Effector memory CD4-positive, alpha-beta T cell (primary cell): ENCODE measurements around the gene UBTD1.
"Not testable (repeated sequence)": the region's sequence is repeated elsewhere in the genome, so short reads cannot be mapped to it uniquely, and the experiment has no call there.

Experiments
- DNase-seq, 3 donors: peaks; one replicate each; pipeline ENCODE4 v3.0.0-alpha.2; 2020
- H3K27ac ChIP-seq: 2 replicates; pipeline ENCODE4 v1.7.0; 2013; ENCODE audit warnings: mild to moderate bottlenecking, low read length, moderate library complexity; ENCODE audit not compliant: insufficient read depth, poor library complexity, severe bottlenecking
- H3K27me3 ChIP-seq: replicated peaks from 2 replicates; pipeline ENCODE4 v1.7.0; 2013; ENCODE audit warnings: mild to moderate bottlenecking, low read length; ENCODE audit not compliant: insufficient read depth, control insufficient read depth, poor library complexity, severe bottlenecking
- H3K36me3 ChIP-seq: 2 replicates; pipeline ENCODE4 v1.7.0; 2013; ENCODE audit warnings: mild to moderate bottlenecking, low read length, moderate library complexity; ENCODE audit not compliant: control insufficient read depth, insufficient read depth
- H3K4me1 ChIP-seq: 2 replicates; pipeline ENCODE4 v1.7.0; 2013; ENCODE audit warnings: low read length, mild to moderate bottlenecking; ENCODE audit not compliant: control insufficient read depth, insufficient read depth, poor library complexity, severe bottlenecking
- H3K4me3 ChIP-seq: 2 replicates; pipeline ENCODE4 v1.7.0; 2013; ENCODE audit warnings: low read length, low read depth, mild to moderate bottlenecking; ENCODE audit not compliant: insufficient read depth, poor library complexity, severe bottlenecking
- H3K9me3 ChIP-seq: 2 replicates; pipeline ENCODE4 v1.7.0; 2013; ENCODE audit warnings: mild to moderate bottlenecking, low read length, moderate library complexity; ENCODE audit not compliant: control insufficient read depth

UBTD1 gene

DNA sequence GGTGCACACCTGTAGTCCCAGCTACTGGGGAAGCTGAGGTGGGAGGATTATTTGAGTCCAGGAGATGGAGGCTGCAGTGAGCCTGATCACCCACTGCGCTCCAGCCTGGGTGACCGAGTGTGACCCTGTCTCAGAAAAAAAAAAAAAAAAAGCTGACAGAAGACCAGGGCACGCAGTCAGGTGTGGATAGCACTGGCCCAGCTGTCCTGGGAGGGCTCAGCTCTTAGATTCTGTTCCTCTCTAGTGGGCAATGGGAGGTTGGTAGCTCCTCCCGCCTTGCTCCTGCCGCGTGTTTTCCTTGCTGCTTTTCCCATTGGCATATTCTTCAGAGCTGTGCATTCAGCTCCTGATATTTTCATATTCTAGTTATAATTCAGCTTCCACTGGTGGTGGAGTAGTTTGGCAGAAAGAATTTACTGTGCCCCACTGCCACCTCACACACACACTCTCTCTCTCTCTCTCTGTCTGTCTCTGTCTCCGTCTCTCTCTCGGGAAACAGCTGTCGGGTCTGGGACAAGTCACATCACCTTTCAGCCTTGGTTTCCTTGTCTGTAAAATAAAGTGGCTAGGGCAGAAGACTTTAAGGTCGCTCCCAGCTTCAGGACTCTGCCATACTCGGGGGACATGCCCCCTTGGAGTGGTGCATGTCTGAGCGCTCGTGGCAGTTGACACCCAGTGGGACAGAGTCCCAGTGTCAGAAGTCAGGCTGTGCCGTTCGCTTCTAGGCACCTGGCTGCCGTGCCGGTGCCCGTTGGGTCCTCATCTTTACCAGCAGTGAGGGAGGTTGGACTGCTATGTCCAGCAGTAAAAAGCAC lies 47.9 kb downstream of the UBTD1 start:
- no peak overlapping the region for H3K4me3 ChIP-seq
- no peak for DNase-seq
- H3K27ac ChIP-seq, result no peak overlapping the region
- H3K9me3 ChIP-seq, result no peaks in the 10 kb centered on the region
- H3K4me1 ChIP-seq, result no peaks in the 10 kb centered on the region
- no peaks in the 10 kb centered on the region for H3K36me3 ChIP-seq
- H3K27me3 ChIP-seq, result no peaks in the 10 kb centered on the region

DNA sequence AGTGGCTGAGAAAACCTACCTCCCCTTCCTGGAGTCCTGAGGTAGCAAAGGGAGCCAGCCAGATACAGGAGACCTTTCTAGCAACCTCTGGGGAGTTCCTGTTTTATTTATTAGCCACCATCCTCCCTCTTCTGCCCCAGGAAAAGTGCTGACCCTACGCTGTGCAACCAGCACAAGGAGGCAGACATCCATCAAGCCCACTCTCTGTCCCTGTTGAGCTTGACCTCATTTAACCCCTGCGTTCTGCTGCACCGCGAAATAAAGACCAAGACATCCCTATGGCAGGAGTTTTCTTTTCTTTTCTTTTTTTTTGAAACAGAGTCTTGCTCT lies 48.5 kb downstream of the UBTD1 start:
- Histone ChIP-seq H3K4me1 (no peaks in the 10 kb centered on the region), H3K4me3 (no peak overlapping the region), H3K27me3 (no peaks in the 10 kb centered on the region), H3K9me3 (no peaks in the 10 kb centered on the region), H3K36me3 (no peaks in the 10 kb centered on the region), H3K27ac (no peak overlapping the region)
- DNase-seq, result no peak

DNA sequence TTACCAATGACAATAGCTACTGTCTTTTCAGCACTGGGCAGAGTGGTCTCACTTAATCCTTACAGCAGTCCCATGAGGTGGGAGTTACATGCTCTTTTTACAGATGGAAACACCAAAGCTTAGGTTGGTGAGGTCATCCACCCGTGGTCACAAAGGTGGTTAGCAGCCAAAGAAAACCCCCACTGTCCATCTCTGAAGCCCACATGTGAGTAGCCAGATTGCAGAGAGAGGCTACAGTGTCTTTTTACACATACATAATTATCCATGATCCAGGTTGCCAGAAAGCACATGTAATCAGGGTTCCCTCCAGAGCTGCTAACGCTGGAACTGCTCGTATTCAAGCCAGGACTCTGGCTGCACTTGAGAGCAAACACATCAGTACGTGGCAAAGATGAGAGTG lies 49.2 kb downstream of the UBTD1 start:
- no peaks in the 10 kb centered on the region for H3K4me1 ChIP-seq
- no peak overlapping the region for H3K4me3 ChIP-seq
- no peak for DNase-seq
- no peaks in the 10 kb centered on the region for H3K36me3 ChIP-seq
- no peaks in the 10 kb centered on the region for H3K27me3 ChIP-seq
- H3K27ac ChIP-seq, result no peak overlapping the region
- no peaks in the 10 kb centered on the region for H3K9me3 ChIP-seq

DNA sequence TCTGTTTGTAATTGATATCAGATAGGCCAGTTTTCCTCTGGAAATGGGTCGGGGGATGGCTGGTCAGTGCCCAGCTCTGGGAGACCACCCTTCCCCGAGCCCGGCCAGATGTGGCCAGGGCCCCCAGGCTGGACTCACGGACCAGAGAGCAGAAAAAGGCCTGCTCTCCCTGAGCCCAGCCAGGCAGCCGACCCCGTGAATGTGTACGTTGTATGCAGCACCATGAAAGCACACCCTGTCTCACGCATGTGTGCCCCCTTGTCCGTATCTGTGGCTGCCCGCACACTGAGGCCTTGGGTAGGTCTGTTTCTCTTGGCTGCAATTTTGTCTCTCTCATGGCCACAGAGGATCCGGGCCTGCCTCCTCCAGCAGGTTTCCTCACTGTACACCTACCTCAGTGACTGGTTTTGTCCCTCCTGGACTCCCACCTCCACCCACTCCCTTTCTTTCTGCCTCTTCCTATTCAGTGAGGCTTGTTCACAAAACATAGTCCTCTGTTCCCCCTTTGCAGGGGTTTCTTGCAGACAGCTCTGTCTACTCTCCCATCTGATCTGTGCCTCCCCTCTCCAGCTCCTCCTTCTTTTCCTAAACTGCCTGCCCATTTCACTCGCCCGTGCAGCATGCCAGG lies 50.2 kb downstream of the UBTD1 start:
- DNase-seq, result no peak
- H3K27ac ChIP-seq, result no peak overlapping the region
- H3K27me3 ChIP-seq, result no peaks in the 10 kb centered on the region
- no peaks in the 10 kb centered on the region for H3K9me3 ChIP-seq
- no peaks in the 10 kb centered on the region for H3K4me1 ChIP-seq
- H3K36me3 ChIP-seq, result no peaks in the 10 kb centered on the region
- H3K4me3 ChIP-seq, result no peak overlapping the region

DNA sequence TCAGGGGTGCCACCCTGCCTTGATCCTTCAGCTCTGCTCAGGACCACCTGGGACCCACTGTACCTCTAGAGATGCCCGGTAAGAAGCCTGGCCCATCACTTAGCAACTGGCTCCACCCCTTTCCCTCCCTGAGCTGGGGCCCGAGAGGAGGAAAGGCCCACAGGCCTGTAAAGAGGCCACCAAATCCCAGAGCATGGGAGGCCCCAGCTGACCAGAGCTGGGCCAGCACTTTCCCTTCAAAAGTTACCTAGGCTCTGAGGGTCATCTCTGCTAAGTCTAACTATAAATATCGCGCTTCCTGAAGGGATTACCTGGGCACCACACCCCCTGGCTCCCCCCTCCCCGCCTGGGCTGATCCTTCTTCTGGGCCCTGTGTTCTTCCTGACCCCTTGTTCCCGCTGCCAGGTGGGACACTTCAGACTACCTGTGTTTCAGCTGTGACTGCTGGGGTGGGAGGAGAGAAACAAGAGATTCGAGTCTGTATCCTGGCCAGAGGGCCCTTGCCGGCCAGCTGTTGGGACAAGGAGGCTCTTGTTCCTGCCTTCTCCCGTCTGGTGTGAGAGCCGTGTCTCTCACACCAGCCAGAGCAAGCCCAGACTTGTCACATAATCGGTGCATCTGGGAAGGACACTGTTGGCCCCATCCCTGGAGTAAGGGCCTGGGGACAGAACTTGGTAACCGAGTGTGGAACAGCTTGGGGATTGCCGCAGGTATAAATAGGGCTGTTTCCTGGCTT lies 51.0 kb downstream of the UBTD1 start:
- no peaks in the 10 kb centered on the region for H3K36me3 ChIP-seq
- no peak overlapping the region for H3K4me3 ChIP-seq
- no peaks in the 10 kb centered on the region for H3K9me3 ChIP-seq
- no peak for DNase-seq
- no peaks in the 10 kb centered on the region for H3K27me3 ChIP-seq
- no peak overlapping the region for H3K27ac ChIP-seq
- no peaks in the 10 kb centered on the region for H3K4me1 ChIP-seq

DNA sequence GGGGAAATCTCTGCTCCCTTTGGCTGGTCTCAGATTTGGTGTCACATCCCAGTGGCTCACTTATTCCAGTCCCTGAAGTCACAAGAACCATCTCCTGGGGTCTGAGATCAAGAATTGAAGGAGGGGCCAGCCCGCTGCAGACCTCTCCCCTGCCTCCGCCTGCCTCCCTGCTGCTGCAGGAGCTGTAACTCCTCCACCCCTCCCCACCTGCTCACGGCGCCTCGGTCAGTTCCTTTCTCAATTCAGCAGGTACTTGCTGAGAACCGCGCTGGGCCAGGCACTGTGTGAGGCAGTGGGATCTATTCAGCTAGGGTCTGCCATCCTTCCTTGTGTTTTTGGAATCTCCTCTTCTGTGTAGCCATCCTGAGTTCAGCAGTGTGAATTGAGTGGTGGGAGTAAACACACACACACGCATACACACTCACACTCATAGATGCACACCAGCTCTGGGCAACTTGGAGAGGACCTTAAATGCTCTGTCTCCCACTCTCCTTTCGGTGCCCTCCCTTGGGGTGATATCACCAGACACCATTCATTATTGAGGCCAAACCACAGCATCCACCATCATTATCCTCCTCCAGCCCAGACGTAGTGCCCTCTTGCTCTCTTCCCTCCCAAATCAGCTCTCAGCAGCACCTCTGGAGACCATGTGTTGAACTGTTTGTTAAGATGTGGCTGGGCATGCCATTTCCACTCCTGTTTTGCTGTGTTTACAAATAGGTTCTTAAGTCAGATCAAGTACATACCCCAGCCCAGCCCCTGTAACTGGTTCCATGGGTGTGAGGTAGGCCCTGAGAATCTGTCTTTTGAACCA lies 51.8 kb downstream of the UBTD1 start:
- no peaks in the 10 kb centered on the region for H3K9me3 ChIP-seq
- no peaks in the 10 kb centered on the region for H3K4me1 ChIP-seq
- no peak overlapping the region for H3K27ac ChIP-seq
- no peaks in the 10 kb centered on the region for H3K36me3 ChIP-seq
- H3K4me3 ChIP-seq, result no peak overlapping the region
- H3K27me3 ChIP-seq, result no peaks in the 10 kb centered on the region
- no peak for DNase-seq

DNA sequence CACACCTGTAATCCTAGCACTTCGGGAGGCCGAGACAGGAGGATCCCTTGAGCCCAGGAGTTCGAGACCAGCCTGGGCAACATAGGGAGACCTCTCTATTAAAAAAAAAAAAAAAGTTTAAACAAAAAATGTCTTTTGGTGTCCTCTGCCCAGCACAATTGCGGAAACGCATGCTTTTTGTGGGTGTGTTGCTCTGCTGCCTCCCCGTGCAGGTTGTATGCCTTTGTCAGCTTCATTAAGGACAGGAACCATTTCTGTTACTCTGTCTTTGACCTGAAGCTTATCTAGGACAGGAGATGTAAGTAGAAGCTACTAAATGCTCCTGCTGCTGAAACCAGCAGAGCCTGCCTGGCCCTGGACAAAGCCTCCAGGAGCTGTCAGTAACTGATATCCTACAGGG lies 52.5 kb downstream of the UBTD1 start:
- Histone ChIP-seq H3K4me3 (no peak overlapping the region), H3K27ac (no peak overlapping the region), H3K36me3 (no peaks in the 10 kb centered on the region), H3K4me1 (no peaks in the 10 kb centered on the region), H3K27me3 (no peaks in the 10 kb centered on the region), H3K9me3 (no peaks in the 10 kb centered on the region)
- DNase-seq, result no peak

DNA sequence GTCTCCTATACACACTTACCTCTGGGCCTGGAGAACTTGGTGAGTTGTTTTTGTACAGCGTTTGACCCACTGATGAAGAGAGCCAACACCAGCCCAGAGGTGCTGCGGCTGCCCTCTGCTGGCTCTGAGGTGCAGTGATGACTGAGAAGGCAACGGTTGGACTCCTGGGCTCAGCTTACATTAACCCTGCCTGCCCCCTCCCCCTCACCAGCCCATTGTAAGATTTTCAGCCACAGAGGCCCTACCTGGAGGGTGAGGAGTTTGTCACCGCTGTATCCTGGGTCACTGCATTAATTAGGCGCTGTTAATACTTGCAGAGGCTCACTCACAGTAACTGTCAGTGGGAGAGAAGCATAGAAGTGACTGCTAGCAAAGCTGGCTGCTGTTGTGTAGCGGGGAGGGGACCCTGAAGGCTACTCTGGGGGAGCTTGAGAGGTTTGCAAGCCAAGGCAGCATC lies 54.9 kb downstream of the UBTD1 start:
- no peaks in the 10 kb centered on the region for H3K9me3 ChIP-seq
- no peaks in the 10 kb centered on the region for H3K27me3 ChIP-seq
- no peaks in the 10 kb centered on the region for H3K4me1 ChIP-seq
- no peaks in the 10 kb centered on the region for H3K36me3 ChIP-seq
- H3K27ac ChIP-seq, result no peak overlapping the region
- peak in 2 of 3 donors; percentile 10 to 14 for DNase-seq
- H3K4me3 ChIP-seq, result no peak overlapping the region

DNA sequence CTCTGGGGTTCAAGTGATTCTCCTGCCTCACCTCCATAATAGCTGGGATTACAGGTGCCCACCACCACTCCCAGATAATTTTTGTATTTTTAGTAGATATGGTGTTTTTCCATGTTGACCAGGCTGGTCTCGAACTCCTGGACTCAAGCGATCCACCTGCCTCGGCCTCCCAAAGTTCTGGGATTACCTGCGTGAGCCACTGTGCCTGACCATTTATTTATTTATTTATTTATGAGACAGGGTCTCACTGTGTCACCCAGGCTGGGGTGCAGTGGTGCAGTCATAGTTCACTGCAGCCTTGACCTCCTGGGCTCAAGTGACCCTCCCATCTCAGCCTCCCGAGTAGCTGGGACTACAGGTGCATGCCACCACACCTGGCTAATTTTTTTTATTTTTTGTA lies 55.6 kb downstream of the UBTD1 start:
- not testable (repeated sequence) for H3K27me3 ChIP-seq, H3K4me3 ChIP-seq, H3K36me3 ChIP-seq, H3K9me3 ChIP-seq, H3K4me1 ChIP-seq, DNase-seq, H3K27ac ChIP-seq
